Measurements from ENCODE around the gene SCARF2. TPM values are rescaled to one million over a fixed set of nuclear protein-coding genes. Genes with fewer than 3 reads are reported as not detected.
"Not testable (repeated sequence)": the region's sequence is repeated elsewhere in the genome, so short reads cannot be mapped to it uniquely, and the experiment has no call there.

Gene SCARF2
- total RNA-seq, 1 donor from 2014 or later, result 15.8 TPM

GRCh38 chr22:20463324-20464095, 25.9 kb upstream of the SCARF2 start:
- DNase-seq (ENCODE audit: low read depth, low spot score), result no peak

DNA sequence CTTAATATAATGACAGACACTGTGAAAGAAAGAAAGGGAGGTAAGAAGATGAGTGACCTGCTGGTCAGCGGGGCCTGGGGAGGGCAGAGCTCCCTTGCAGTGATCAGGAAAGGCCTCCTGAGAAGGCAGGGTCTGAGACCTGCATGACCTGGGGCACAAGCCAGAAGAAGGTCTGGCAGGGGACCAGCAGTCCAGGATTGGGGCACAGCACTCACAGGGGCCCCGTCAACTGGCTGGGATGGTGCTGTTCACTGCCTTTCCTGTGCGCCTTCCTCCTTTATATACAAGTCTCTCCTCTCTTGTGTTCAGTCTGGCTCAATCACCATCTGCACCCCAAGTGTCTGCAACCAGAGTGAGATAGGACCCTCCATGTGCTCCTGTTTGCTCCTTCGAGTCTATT, 22.2 kb upstream of the SCARF2 start:
- no peak for DNase-seq (ENCODE audit: low read depth, low spot score)

DNA sequence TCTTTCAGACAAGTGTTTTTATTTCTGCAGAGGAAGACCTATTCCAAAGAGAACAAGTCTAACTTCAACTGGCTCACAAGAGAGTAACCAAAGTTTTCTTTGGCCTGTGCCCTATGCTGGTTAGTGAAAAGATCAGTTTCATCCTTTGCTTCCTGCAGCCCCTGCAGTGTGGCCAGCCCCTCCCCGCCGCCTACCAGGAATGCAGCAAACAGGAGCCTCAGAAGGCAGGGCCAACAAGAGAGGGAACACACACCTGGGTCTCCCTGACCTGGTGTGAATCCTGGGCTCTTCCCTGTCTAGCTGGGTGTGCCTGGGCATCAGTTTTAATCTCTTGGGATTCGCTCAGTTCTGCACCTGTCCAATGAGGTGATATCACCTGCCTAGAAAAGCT, 21.5 kb upstream of the SCARF2 start:
- DNase-seq (ENCODE audit: low read depth, low spot score), result no peak

- no peak for DNase-seq (ENCODE audit: low read depth, low spot score)
Measured at GRCh38 chr22:20458530-20459151, 21.0 kb upstream of the SCARF2 start.

GRCh38 chr22:20457506-20458240, 20.0 kb upstream of the SCARF2 start:
- DNase-seq (ENCODE audit: low read depth, low spot score), result no peak

GRCh38 chr22:20456722-20457076, 19.1 kb upstream of the SCARF2 start:
- DNase-seq (ENCODE audit: low read depth, low spot score), result no peak

GRCh38 chr22:20456064-20456721, 18.6 kb upstream of the SCARF2 start:
- peak; percentile 53 for DNase-seq (ENCODE audit: low read depth, low spot score)

GRCh38 chr22:20455709-20456063, 18.1 kb upstream of the SCARF2 start:
- DNase-seq (ENCODE audit: low read depth, low spot score), result no peak

- no peak for DNase-seq (ENCODE audit: low read depth, low spot score)
Measured at GRCh38 chr22:20453222-20453621, 15.6 kb upstream of the SCARF2 start.

- DNase-seq (ENCODE audit: low read depth, low spot score), result no peak
Measured at GRCh38 chr22:20451920-20452319, 14.3 kb upstream of the SCARF2 start.

DNA sequence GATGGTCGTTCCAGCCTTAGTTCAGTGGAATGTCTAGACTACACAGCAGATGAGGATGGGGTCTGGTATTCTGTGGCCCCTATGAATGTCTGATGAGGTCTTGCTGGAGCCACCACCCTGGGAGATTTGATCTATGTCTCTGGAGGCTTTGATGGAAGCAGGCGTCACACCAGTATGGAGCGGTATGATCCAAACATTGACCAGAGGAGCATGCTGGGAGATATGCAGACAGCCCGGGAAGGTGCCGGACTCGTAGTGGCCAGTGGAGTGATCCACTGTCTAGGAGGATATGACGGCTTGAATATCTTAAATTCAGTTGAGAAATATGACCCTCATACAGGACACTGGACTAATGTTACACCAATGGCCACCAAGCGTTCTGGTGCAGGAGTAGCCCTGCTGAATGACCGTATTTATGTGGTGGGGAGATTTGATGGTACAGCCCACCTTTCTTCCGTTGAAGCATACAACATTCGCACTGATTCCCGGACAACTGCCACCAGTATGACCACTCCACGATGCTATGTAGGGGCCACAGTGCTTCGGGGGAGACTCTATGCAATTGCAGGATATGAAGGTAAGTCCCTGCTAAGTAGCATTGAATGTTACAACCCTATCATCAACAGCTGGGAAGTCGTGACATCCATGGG, 13.6 kb upstream of the SCARF2 start:
- DNase-seq (ENCODE audit: low read depth, low spot score), result not testable (repeated sequence)

GRCh38 chr22:20450551-20450906, 12.9 kb upstream of the SCARF2 start:
- no peak for DNase-seq (ENCODE audit: low read depth, low spot score)

DNA sequence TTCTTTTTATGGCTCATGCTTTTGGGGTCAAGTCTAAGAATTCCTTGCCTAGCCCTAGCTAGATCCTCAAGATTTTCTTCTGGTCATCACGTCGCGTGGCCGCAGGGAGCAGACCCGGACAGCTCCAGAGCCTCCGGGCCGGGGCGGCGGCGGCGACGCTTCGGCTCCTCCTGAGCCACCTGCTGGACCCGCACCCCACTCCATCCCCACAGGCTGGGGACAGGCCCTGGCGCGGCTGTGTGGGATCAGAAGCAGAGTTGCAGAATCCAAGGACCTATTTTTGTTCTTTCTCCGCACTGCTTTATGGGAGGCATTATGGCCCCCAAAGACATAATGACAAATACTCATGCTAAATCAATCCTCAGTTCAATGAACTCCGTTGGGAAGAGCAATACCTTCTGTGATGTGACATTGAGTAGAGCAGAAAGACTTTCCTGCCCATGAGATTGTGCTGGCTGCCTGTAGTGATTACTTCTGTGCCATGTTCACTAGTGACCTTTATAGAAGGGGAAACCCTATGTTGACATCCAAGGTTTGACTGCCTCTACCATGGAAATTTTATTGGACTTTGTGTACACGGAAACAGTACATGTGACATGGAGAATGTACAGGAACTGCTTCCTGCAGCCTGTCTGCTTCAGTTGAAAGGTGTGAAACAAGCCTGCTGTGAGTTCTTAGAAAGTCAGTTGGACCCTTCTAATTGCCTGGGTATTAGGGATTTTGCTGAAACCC, 12.4 kb upstream of the SCARF2 start:
- DNase-seq (ENCODE audit: low read depth, low spot score), result no peak

- no peak for DNase-seq (ENCODE audit: low read depth, low spot score)
Measured at GRCh38 chr22:20448630-20449029, 11.0 kb upstream of the SCARF2 start.

DNA sequence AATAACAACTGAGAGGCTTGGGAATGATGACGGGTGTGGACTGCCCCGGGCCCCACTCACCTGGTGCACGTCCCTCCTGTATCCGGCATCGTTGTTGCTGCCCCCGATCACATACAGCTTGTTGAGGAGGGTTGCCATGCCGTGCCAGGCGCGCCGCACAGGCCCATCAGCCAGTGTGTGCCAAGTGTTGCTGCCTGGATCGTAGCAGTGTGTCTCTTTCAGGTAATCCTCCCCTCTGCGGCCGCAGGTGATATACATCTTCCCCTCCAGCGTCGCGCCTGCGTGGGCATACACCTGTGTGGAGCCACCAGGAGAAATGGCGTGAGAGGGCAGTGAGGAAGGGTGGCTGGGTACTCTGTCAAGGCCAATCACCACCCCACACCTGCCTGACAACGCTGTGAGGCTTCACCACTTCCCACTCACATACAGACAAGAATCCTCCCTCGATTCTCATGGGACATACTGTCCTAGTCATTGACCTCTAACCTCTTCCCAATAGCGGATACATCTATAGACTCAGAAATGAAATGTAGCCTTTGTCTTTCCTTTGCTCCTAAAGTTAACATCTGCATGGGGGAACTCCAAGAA, 8.9 kb upstream of the SCARF2 start:
- no peak for DNase-seq (ENCODE audit: low read depth, low spot score)

GRCh38 chr22:20444325-20444724, 6.7 kb upstream of the SCARF2 start:
- no peak for DNase-seq (ENCODE audit: low read depth, low spot score)

DNA sequence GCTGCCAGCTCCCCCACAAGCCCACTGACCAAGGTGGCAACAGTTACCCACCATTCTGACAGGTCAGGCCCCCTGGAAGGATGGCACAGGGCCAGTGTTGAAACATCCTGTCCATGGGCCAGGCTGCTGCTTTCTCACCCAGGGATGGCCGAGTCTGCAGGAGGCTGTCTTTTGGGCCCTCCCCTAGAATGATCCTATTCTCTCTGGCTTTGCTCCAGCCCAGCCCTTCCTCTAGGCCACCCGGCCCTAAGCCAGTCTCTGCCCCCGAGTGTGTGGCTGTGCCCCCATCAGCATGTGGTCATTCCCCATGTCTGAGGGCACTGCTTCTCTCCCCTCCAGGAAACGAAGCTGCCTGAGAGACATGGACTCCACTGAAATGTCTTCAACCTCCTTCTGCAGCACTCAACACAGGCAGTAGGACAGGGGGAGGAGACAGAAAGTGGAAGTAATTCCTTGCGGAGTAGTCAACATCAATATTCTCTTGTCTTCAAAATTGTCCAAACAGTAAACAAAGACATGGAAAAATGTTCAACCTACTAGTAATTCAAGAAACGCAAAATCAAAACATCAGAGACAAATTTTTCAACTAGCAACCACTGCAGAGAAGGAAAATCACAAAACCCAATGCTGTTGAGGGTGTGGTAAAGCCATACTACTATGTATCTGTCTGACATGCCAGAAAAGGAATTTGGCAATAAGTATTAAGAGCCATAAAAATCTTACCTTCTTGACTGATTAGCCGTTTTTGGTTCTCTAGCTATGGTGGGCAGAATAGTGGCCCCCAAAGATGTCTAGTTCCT, 5.1 kb upstream of the SCARF2 start:
- DNase-seq (ENCODE audit: low read depth, low spot score), result no peak

- no peak for DNase-seq (ENCODE audit: low read depth, low spot score)
Measured at GRCh38 chr22:20441631-20442484, 4.2 kb upstream of the SCARF2 start.

Data from pulmonary artery endothelial cell (primary cell).